ENCODE results near the gene DDX41.

GRCh38 chr5:177475563-177476427 lies 41.0 kb downstream of the DDX41 start:
- TF ChIP-seq POLR2A (IDR thresholded peaks at IDR 0.05): no peak
- TF ChIP-seq CTCF (IDR thresholded peaks at IDR 0.05): no peak
